Measurements from ENCODE around the gene SPI1.

The SPI1 gene

DNA sequence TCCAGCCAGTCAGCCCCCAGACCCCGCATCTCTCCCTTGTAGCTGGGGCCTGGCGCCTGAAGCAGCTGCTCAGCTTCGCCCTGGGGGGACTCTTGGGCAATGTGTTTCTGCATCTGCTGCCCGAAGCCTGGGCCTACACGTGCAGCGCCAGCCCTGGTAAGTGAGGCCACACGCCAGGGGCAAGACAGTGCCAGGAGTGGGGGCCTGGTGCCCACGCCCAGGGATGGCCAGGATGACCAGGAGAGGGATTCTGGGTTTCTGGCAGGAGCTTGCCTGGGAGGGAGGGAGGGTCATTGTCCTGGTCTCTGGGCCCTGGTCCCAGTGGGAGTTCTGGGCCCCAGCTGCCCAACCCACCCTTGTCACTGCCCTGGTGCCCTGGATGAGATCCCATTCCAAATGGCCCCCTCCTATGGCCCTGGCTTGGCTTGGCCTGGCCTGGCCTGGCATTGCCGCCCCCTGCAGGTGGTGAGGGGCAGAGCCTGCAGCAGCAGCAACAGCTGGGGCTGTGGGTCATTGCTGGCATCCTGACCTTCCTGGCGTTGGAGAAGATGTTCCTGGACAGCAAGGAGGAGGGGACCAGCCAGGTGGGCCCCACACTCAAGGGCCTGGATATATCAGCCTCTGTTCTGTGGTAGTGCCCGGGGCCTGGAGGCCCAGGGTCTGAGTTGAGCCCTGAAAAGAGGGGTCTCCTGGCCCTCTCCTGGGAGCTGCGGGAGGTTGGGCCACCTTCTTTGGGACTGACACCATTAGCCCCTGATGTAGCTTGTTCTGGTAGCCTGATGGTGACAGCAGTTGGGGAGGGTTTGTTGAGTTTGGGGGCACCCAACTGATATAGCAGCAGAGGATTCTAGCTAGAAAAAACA, 33.8 kb upstream of the SPI1 start:
- no peak overlapping the region for H3K4me3 Mint-ChIP-seq
- H3K36me3 Mint-ChIP-seq (ENCODE audit: insufficient read depth), result peaks cover 20% of the 10 kb centered on the region
- no peaks in the 10 kb centered on the region for H3K27me3 Mint-ChIP-seq
- peak overlapping the region; percentile 68 for H3K27ac Mint-ChIP-seq (ENCODE audit: low read depth)
- ATAC-seq (replicated peaks; ENCODE audit: extremely low read depth, poor library complexity, severe bottlenecking), result no peak
- peaks cover 34% of the 10 kb centered on the region for H3K4me1 Mint-ChIP-seq
- no peaks in the 10 kb centered on the region for H3K9me3 Mint-ChIP-seq
- DNase-seq (ENCODE audit: low spot score in 2 of 2), result peak in 1 of 2 donors; percentile 42

DNA sequence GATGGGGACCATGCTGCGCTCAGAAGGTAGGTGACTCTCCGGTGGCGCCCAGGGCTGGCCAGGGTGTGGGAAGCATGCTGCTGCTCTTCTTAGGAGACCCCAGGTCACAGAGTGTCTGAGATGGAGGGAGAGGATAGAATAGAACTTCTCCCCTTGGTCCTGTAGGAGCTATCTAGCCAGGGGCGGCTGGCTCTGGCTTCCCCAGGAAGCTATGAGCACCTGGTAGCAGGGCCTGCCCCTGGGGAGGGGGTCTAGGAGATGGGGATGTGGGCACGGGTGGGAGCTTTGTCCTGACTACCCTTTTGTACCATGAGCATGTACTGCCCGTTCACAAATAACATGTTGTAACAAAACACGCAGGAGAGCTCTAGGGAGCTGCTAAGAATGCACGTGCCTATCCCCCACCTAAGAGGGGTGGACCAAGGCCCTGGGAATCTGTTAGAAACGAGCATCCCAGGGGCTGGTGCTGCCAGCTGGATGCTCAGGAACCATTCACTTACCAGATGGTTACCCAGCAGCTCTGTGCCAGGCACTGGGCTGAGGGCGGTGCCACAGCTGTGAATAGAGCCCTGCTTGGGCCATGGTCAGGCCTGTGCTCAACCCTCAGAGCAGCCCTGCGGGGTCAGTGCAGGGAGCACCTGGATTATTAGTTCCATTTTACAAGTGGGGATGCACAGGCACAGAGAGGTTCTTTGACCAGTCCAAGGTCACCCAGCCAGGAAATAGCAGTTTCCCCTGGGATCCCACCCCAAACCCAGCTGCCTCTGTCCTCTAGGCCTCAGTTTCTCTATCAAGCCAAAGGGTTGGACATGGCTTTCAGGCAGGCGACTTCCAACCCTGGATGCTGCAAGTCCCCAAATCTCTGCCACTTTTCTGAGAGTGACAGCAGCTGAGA, 32.3 kb upstream of the SPI1 start:
- DNase-seq (ENCODE audit: low spot score in 2 of 2) (no peak), ATAC-seq (replicated peaks; ENCODE audit: extremely low read depth, poor library complexity, severe bottlenecking) (no peak)
- Mint-ChIP-seq H3K27ac (ENCODE audit: low read depth) (no peak overlapping the region), H3K27me3 (no peaks in the 10 kb centered on the region), H3K9me3 (no peaks in the 10 kb centered on the region), H3K4me3 (peak overlapping the region; percentile 96), H3K4me1 (peaks cover 38% of the 10 kb centered on the region), H3K36me3 (ENCODE audit: insufficient read depth) (peaks cover 17% of the 10 kb centered on the region)

DNA sequence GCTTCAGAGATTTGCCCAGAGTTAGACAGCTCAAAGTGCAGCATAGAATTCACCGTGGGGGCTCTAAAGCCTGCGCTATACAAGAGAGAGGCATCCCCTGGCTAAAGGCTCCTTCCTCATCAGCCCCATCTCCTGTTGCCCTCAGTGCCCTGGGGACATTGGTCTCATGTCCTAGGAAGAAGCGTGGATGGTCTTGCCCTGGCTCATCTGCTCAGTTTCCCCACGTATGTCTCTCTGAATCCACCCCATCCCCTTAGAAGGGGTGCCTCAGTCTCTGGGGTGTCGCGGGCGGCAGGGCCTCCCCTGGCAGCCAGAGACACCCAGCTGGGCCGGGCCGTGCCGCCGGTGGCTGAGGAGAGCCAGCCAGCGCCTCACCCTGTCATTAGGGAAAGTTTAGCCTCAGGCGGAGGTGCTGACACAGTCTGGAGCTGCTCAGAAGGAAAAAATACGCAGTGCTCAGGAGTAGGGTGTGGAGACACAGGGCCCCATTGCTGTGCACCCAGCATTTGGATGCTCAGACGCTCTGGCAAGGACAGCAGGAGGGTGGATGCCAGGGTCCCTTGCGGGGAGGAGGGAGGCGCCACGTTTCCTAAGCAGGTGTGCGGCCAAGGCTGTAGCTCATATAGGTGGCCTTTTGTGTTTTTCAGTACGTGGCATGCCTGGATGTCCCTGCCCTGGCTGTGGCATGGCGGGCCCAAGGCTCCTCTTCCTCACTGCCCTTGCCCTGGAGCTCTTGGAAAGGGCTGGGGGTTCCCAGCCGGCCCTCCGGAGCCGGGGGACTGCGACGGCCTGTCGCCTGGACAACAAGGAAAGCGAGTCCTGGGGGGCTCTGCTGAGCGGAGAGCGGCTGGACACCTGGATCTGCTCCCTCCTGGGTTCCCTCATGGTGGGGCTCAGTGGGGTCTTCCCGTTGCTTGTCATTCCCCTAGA, 31.4 kb upstream of the SPI1 start:
- Mint-ChIP-seq H3K4me1 (peaks cover 38% of the 10 kb centered on the region), H3K36me3 (ENCODE audit: insufficient read depth) (peaks cover 14% of the 10 kb centered on the region), H3K27ac (ENCODE audit: low read depth) (peak overlapping the region; percentile 99), H3K9me3 (no peaks in the 10 kb centered on the region), H3K27me3 (no peaks in the 10 kb centered on the region), H3K4me3 (peak overlapping the region; percentile 96)
- DNase-seq (ENCODE audit: low spot score in 2 of 2), result no peak
- ATAC-seq (replicated peaks; ENCODE audit: extremely low read depth, poor library complexity, severe bottlenecking), result no peak

DNA sequence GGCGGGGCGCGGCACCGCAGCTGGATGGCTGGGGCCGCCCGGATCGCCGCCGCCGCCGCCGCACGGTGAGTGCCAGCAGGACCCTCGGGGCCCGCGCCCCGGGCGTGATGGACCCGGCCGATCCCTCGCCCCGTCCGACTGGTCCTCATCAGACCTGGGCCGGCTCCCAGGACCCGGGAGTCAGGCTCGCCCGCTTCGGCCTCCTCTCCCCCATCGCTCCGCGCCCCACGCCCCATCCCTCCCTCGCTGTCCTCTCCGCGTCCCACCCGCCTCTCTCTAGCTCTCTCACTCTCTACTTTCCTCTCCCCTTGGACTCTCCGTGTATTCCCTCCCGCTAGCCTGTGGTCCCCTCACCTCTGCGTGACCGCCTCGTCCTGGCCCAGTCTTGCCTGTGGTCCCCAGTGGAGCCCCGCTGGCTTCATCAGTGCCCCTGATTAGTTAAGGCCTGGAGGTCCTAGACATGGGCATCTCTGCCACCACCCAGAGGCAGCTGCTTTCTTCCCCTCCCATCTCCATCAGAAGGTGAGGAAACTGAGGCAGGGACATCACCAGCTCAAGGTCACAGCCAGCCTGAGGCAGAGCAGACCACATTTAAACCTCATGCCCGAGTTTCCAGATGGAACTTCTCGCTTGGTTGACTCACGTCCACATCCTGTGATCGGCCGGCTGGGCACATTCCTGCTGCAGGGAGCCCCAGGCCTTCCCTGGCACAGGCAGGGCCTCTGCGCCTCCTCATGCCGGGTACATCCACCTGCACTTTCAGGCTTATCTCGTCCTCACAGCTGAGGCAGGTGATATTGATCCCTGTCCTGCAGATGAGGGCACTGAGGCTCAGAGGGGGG, 30.5 kb upstream of the SPI1 start:
- no peak for DNase-seq (ENCODE audit: low spot score in 2 of 2)
- peak; percentile 0 for ATAC-seq (replicated peaks; ENCODE audit: extremely low read depth, poor library complexity, severe bottlenecking)
- H3K4me3 Mint-ChIP-seq, result peak overlapping the region; percentile 96
- peaks cover 34% of the 10 kb centered on the region for H3K4me1 Mint-ChIP-seq
- peaks cover 11% of the 10 kb centered on the region for H3K36me3 Mint-ChIP-seq (ENCODE audit: insufficient read depth)
- no peaks in the 10 kb centered on the region for H3K9me3 Mint-ChIP-seq
- no peaks in the 10 kb centered on the region for H3K27me3 Mint-ChIP-seq
- H3K27ac Mint-ChIP-seq (ENCODE audit: low read depth), result peak overlapping the region; percentile 99

DNA sequence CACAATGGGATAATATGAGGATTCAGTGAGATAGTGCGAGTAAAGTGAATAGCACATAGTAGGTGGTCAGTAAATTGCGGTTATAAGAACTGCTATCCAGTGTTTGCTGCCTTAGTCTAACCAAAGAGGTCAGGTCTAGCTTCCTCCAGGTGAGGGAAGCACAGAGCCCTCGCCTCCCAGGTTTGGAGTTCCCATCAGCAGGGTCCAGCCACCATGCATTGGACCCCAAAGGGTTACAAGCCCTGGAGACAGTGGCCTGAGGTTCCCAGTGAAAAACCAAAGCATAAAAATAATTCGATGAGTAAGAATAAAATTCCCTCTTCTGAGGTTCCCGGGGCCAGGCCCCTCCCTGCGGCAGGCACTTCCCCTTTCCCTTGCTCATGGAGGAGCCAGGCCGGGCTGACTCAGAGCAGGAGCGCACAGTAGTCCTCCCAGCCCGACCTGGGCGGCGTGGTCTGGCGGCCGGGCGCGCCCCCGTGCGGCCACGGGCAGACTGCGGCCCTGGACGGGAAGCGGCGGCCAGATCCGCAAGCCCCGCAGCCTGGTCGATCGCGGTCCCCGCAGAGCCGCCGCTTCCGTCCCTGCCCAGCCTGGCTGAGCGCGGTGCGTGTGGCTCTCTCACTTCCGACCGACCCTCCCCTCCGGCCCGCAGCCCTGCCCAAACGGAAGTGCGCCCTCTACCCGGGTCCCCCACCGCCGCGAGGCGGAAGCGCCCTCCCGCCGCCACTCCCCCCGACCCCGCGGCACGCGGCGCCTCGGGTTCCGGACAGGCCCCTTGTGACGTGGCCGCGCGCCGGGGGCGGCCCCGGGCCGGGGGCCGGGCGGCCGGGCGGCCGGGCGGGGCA, 29.6 kb upstream of the SPI1 start, which contains the start of gene SLC39A13:
SLC39A13 (plus strand) TSS at position 845 of the 845 bp plus-strand sequence. CDS start 1,505 bp downstream, outside the sequence.
- DNase-seq (ENCODE audit: low spot score in 2 of 2) (peak; percentile 84 to 92), ATAC-seq (replicated peaks; ENCODE audit: extremely low read depth, poor library complexity, severe bottlenecking) (peak; percentile 86)
- H3K4me3 Mint-ChIP-seq, result peak within 1 kb of the TSS; percentile 96
- H3K27me3 Mint-ChIP-seq, result no peaks in the 10 kb centered on the region
- H3K4me1 Mint-ChIP-seq, result peaks cover 29% of the 10 kb centered on the region
- H3K9me3 Mint-ChIP-seq, result no peaks in the 10 kb centered on the region
- peak within 1 kb of the TSS; percentile 99 for H3K27ac Mint-ChIP-seq (ENCODE audit: low read depth)
- H3K36me3 Mint-ChIP-seq (ENCODE audit: insufficient read depth), result peaks cover 11% of the 10 kb centered on the region

DNA sequence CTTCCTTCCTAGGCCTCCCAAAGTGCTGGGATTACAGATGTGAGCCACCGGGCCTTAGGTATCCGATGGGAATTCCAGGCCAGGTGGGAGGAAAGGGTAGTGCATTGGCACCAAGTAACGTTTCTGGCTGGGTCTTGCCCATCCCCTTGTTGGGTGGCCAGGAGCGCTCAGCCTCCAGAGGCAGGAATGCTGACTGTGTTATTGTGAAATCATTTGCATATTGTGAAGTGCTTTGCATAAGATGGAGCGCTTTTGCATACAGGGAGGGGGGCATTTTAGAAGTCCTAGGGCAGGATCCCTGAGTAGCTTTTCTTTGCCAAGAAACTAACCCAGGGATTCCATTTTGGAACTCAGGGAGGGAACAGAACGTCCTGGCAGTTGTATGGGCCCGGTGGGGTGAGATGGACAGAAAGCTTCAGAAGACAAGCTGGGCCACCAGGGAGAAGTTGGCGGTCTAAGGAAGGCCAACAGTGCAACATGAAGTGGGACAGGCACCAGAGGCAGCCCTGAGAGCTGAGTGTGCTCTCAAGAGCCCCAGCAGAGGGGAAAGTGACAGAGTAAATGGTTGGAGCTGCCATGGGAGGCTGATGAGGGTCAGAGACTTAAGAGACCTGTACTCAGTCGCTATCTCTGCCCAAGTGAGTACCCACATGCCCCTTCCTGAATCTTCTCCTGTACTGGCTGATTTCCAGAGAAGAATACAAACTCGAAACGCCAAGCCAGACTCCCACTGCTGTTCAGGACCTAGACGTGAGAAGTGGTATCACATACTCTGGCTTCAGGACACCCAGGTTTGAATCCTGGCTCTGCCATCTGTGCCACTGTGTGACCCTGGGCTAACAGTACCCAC, 28.8 kb upstream of the SPI1 start:
- ATAC-seq (replicated peaks; ENCODE audit: extremely low read depth, poor library complexity, severe bottlenecking) (no peak), DNase-seq (ENCODE audit: low spot score in 2 of 2) (no peak)
- H3K27me3 Mint-ChIP-seq, result no peaks in the 10 kb centered on the region
- H3K9me3 Mint-ChIP-seq, result no peaks in the 10 kb centered on the region
- peaks cover 29% of the 10 kb centered on the region for H3K4me1 Mint-ChIP-seq
- peaks cover 11% of the 10 kb centered on the region for H3K36me3 Mint-ChIP-seq (ENCODE audit: insufficient read depth)
- H3K27ac Mint-ChIP-seq (ENCODE audit: low read depth), result peak overlapping the region; percentile 83
- peak overlapping the region; percentile 96 for H3K4me3 Mint-ChIP-seq

DNA sequence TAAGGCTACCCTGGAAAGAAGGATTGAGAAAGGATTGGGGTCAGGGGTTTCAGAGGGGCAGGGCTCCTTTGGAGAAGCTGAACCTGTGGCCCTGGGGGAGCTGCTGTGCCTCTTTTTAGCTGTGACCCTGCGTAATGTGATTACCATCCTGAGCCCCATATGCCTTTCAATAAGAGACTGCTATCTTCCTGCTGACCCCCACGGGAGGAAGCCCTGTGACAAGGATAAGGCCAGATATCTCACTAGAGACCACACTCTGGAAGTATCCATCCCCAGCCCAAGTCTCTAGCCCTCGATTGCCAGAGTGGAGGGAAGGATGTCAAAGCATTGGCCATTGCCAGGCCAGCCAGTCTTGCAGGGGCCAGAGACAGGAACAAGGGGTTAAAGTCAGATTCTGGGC, 25.2 kb upstream of the SPI1 start:
- Mint-ChIP-seq H3K4me3 (no peak overlapping the region), H3K36me3 (ENCODE audit: insufficient read depth) (peaks cover 4% of the 10 kb centered on the region), H3K9me3 (no peaks in the 10 kb centered on the region), H3K27me3 (no peaks in the 10 kb centered on the region), H3K4me1 (peaks cover 23% of the 10 kb centered on the region), H3K27ac (ENCODE audit: low read depth) (no peak overlapping the region)
- DNase-seq (ENCODE audit: low spot score in 2 of 2), result no peak
- ATAC-seq (replicated peaks; ENCODE audit: extremely low read depth, poor library complexity, severe bottlenecking), result no peak

DNA sequence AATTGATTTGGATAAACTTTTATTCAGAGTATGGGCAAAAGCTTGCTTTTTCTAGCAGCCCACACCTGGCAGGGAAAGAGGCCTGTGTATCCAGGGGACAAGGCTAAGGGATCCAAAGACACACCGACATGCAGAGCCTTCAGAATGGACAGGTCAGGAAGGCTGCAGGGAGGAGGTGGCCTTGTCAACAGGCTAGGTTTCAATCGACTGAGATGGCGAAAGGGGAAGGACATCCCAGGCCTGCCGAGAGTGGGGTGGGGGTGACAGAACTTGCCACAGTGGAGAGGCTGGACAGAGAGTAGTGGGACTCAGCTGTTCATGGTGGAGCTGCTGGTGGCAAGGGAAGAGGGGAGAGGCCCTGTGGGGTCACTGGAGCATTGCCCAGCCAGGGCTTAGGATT, 24.8 kb upstream of the SPI1 start:
- no peaks in the 10 kb centered on the region for H3K27me3 Mint-ChIP-seq
- H3K4me3 Mint-ChIP-seq, result no peak overlapping the region
- no peaks in the 10 kb centered on the region for H3K9me3 Mint-ChIP-seq
- ATAC-seq (replicated peaks; ENCODE audit: extremely low read depth, poor library complexity, severe bottlenecking) (no peak), DNase-seq (ENCODE audit: low spot score in 2 of 2) (no peak)
- H3K36me3 Mint-ChIP-seq (ENCODE audit: insufficient read depth), result peaks cover 3% of the 10 kb centered on the region
- peaks cover 23% of the 10 kb centered on the region for H3K4me1 Mint-ChIP-seq
- no peak overlapping the region for H3K27ac Mint-ChIP-seq (ENCODE audit: low read depth)

DNA sequence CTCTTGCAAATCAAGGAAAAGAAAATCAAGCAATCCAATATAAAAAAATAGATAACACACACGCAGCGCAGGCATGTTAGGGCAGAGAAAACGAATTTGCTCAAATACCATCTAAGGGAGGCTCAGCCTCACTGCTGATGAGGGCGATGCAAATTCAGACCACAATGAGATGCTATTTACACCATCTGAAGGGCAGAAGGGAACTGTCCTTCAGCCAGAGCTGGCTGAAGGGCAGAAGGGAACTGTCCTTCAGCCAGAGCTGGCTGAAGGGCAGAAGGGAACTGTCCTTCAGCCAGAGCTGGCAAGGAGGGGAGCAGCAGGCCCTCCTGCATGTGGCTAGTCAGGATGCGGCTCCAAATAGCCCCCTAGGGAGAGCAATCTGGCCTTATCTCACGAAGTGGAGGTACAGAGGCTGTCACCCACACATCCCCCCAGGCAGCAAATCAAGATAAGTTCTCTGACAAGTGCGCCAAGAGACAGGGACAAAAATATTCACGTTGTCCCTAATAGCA, 22.5 kb upstream of the SPI1 start:
- H3K27ac Mint-ChIP-seq (ENCODE audit: low read depth), result peak overlapping the region; percentile 85
- no peaks in the 10 kb centered on the region for H3K27me3 Mint-ChIP-seq
- ATAC-seq (replicated peaks; ENCODE audit: extremely low read depth, poor library complexity, severe bottlenecking) (peak; percentile 44), DNase-seq (ENCODE audit: low spot score in 2 of 2) (no peak)
- peak overlapping the region; percentile 76 for H3K4me3 Mint-ChIP-seq
- no peaks in the 10 kb centered on the region for H3K36me3 Mint-ChIP-seq (ENCODE audit: insufficient read depth)
- H3K9me3 Mint-ChIP-seq, result no peaks in the 10 kb centered on the region
- peaks cover 17% of the 10 kb centered on the region for H3K4me1 Mint-ChIP-seq
